Neural cell (in vitro differentiated cells): Measurements from ENCODE around the gene FOXJ2.
"Not testable (repeated sequence)": the region's sequence is repeated elsewhere in the genome, so short reads cannot be mapped to it uniquely, and the experiment has no call there.

Experiments used
- CTCF ChIP-seq: fragments of 450-650 bp; IDR thresholded peaks from 2 replicates; pipeline ENCODE4 v1.5.1; 2014; ENCODE audit warnings: antibody characterized with exemption, mild to moderate bottlenecking, moderate library complexity; ENCODE audit not compliant: poor library complexity, severe bottlenecking
- EP300 ChIP-seq: fragments of 450-650 bp; conservative IDR thresholded peaks from 2 replicates; pipeline ENCODE4 v1.6.1; 2014; ENCODE audit warnings: antibody characterized with exemption, mild to moderate bottlenecking, moderate library complexity; ENCODE audit not compliant: poor library complexity, severe bottlenecking
- POLR2AphosphoS5 ChIP-seq: IDR thresholded peaks from 2 replicates; pipeline ENCODE4 v1.6.1; 2012
- RAD21 ChIP-seq: fragments of 450-650 bp; conservative IDR thresholded peaks from 2 replicates; pipeline ENCODE4 v1.6.1; 2014; ENCODE audit warnings: antibody characterized with exemption, mild to moderate bottlenecking, moderate library complexity
- REST ChIP-seq: IDR thresholded peaks from 2 replicates; pipeline ENCODE4 v1.6.1; 2012; ENCODE audit warnings: borderline replicate concordance
- SMC3 ChIP-seq: fragments of 450-650 bp; conservative IDR thresholded peaks from 2 replicates; pipeline ENCODE4 v1.6.1; 2014; ENCODE audit warnings: antibody characterized with exemption, mild to moderate bottlenecking, moderate library complexity; ENCODE audit not compliant: poor library complexity
- TAF1 ChIP-seq: IDR thresholded peaks from 2 replicates; pipeline ENCODE4 v1.6.1; 2012; ENCODE audit warnings: low read depth

GRCh38 chr12:8018213-8018612, 14.3 kb upstream of the FOXJ2 start:
- not testable (repeated sequence) for TF ChIP-seq CTCF, REST, RAD21, POLR2AphosphoS5, EP300, TAF1, SMC3
